DND-41 (cell line): ENCODE measurements around the gene NEDD4.

ENCODE experiments used
- EZH2 ChIP-seq: IDR thresholded peaks from 3 replicates; pipeline ENCODE4 v1.6.1; 2012; ENCODE audit warnings: borderline replicate concordance, low read depth, mild to moderate bottlenecking, moderate library complexity, low read length, inconsistent platforms; ENCODE audit not compliant: severe bottlenecking
- TF ChIP-seq, protein P1 (sequence below): IDR thresholded peaks from 2 replicates; pipeline ENCODE4 v1.5.1; 2012; ENCODE audit warnings: borderline replicate concordance, low read length, moderate library complexity, mild to moderate bottlenecking; ENCODE audit not compliant: poor library complexity, severe bottlenecking; ENCODE audit errors: extremely low read depth

DNA sequence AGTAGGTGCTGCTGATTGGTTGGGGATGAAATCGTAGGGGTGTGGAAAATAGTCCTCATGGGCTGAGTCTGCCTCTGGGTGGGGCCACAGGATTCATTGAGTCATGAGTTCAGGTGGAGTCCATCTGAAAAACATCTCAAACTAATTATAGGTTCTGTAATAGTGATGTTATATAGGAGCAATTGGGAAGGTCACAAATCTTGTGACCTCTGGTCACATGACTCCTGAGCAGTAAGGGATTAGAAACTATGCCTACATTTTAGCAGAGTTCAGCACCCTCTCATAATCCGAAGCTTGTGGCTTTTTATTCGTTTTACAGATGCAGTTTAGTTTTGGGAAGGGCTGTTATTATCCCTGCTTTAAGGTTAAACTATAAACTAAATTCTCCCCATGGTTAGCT lies 22.9 kb upstream of the NEDD4 start:
- TF ChIP-seq, protein P1, sequence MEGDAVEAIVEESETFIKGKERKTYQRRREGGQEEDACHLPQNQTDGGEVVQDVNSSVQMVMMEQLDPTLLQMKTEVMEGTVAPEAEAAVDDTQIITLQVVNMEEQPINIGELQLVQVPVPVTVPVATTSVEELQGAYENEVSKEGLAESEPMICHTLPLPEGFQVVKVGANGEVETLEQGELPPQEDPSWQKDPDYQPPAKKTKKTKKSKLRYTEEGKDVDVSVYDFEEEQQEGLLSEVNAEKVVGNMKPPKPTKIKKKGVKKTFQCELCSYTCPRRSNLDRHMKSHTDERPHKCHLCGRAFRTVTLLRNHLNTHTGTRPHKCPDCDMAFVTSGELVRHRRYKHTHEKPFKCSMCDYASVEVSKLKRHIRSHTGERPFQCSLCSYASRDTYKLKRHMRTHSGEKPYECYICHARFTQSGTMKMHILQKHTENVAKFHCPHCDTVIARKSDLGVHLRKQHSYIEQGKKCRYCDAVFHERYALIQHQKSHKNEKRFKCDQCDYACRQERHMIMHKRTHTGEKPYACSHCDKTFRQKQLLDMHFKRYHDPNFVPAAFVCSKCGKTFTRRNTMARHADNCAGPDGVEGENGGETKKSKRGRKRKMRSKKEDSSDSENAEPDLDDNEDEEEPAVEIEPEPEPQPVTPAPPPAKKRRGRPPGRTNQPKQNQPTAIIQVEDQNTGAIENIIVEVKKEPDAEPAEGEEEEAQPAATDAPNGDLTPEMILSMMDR, result no peak
- TF ChIP-seq EZH2, result no peak
